ENCODE measurements around the gene NKAP. TPM values are rescaled to one million over a fixed set of nuclear protein-coding genes. Genes with fewer than 3 reads are reported as not detected.

The NKAP gene
- total and polyA plus RNA-seq, 9 of the 15 experiments (the other 6 are each of a cell fraction or from before 2014, with no cell fraction given) = 3.1 to 8.3 (median 7.0) TPM

DNA sequence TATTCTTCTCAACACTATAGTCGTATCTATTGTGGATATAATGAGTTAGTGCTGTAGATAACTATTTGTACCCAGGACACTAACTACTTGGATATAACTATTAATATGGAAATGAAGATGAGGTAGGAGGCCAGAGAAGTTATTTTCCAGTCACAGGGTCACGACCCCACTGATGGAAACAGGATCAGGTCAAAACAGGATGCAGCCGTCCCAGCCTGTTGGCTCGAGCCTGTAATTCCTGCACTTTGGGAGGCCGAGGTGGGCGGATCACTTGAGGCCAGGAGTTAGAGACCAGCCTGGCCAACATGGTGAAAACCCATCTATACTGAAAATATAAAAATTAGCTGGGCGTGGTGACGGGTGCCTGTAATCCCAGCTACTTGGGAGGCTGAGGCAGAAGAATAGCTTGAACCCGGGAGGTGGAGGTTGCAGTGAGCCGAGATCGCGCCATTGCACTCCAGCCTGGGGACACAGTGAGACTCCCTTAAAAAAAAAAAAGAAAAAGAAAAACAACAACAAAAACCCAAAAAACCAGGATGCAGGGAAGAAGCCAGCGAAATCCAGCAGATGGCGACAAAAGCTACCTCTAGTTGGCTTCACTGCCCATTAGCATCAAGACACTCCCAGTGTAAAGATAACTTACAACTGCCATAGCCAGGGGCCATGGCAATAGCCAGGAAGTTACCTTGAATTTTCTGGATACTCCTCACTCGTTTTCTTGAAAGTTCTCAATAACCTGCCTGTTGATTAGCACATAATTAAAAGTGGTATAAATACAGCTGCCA is 37.9 kb upstream of the NKAP start (continued):
- TF ChIP-seq CTBP1 (IDR thresholded peaks at IDR 0.05; ENCODE audit: borderline replicate concordance) (0 out of 2 replicates have a peak, but pooled peaks have one; percentile 23), PKNOX1 (IDR thresholded peaks at IDR 0.05) (peak; percentile 90), POLR2H (tag; IDR thresholded peaks at IDR 0.05; ENCODE audit: low read depth) (no peak), ZNF717 (CRISPR knock-in tag; IDR thresholded peaks at IDR 0.05) (no peak), PHF20 (IDR thresholded peaks at IDR 0.05; ENCODE audit: partially characterized antibody) (no peak), ZFP30 (CRISPR knock-in tag; IDR thresholded peaks at IDR 0.05; ENCODE audit: borderline replicate concordance) (no peak), RBBP5 (IDR thresholded peaks at IDR 0.05; ENCODE audit: borderline replicate concordance, insufficient read depth, low read length, poor library complexity, severe bottlenecking) (no peak), GTF2A2 (tag; IDR thresholded peaks at IDR 0.05) (no peak), CC2D1A (IDR thresholded peaks at IDR 0.05) (peak; percentile 76), NUFIP1 (IDR thresholded peaks at IDR 0.05; ENCODE audit: partially characterized antibody) (no peak), NR2C1 (IDR thresholded peaks at IDR 0.05) (no peak), NR2C1 (tag; IDR thresholded peaks at IDR 0.05) (no peak), ZNF551 (CRISPR knock-in tag; IDR thresholded peaks at IDR 0.05) (no peak), ARID2 (IDR thresholded peaks at IDR 0.05) (0 out of 2 replicates have a peak, but pooled peaks have one; percentile 36), FOXK2 (conservative IDR thresholded peaks at IDR 0.05 in 1 of 2, IDR thresholded peaks at IDR 0.05 in 1 of 2; ENCODE audit: low read depth in 2 of 2) (peak; percentile 32 to 55; a peak in 2 of 4 replicates), TAF15 (IDR thresholded peaks at IDR 0.05; ENCODE audit: low read depth, low read length) (no peak), CREM (IDR thresholded peaks at IDR 0.05; ENCODE audit: low read depth) (no peak), SLC30A9 (CRISPR knock-in tag; IDR thresholded peaks at IDR 0.05) (no peak)
- TF ChIP-seq, protein P1, sequence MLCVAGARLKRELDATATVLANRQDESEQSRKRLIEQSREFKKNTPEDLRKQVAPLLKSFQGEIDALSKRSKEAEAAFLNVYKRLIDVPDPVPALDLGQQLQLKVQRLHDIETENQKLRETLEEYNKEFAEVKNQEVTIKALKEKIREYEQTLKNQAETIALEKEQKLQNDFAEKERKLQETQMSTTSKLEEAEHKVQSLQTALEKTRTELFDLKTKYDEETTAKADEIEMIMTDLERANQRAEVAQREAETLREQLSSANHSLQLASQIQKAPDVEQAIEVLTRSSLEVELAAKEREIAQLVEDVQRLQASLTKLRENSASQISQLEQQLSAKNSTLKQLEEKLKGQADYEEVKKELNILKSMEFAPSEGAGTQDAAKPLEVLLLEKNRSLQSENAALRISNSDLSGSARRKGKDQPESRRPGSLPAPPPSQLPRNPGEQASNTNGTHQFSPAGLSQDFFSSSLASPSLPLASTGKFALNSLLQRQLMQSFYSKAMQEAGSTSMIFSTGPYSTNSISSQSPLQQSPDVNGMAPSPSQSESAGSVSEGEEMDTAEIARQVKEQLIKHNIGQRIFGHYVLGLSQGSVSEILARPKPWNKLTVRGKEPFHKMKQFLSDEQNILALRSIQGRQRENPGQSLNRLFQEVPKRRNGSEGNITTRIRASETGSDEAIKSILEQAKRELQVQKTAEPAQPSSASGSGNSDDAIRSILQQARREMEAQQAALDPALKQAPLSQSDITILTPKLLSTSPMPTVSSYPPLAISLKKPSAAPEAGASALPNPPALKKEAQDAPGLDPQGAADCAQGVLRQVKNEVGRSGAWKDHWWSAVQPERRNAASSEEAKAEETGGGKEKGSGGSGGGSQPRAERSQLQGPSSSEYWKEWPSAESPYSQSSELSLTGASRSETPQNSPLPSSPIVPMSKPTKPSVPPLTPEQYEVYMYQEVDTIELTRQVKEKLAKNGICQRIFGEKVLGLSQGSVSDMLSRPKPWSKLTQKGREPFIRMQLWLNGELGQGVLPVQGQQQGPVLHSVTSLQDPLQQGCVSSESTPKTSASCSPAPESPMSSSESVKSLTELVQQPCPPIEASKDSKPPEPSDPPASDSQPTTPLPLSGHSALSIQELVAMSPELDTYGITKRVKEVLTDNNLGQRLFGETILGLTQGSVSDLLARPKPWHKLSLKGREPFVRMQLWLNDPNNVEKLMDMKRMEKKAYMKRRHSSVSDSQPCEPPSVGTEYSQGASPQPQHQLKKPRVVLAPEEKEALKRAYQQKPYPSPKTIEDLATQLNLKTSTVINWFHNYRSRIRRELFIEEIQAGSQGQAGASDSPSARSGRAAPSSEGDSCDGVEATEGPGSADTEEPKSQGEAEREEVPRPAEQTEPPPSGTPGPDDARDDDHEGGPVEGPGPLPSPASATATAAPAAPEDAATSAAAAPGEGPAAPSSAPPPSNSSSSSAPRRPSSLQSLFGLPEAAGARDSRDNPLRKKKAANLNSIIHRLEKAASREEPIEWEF (CRISPR knock-in tag; IDR thresholded peaks at IDR 0.05) = no peak
- TF ChIP-seq, protein P2, sequence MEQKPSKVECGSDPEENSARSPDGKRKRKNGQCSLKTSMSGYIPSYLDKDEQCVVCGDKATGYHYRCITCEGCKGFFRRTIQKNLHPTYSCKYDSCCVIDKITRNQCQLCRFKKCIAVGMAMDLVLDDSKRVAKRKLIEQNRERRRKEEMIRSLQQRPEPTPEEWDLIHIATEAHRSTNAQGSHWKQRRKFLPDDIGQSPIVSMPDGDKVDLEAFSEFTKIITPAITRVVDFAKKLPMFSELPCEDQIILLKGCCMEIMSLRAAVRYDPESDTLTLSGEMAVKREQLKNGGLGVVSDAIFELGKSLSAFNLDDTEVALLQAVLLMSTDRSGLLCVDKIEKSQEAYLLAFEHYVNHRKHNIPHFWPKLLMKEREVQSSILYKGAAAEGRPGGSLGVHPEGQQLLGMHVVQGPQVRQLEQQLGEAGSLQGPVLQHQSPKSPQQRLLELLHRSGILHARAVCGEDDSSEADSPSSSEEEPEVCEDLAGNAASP (IDR thresholded peaks at IDR 0.05) = no peak
